Activated CD4-positive, CD25-positive, alpha-beta regulatory T cell (primary cell): ENCODE data around the gene SERPIND1.
A peak's percentile ranks its signal among the peaks of the same experiment; 100 is the strongest.
"Not testable (repeated sequence)": the region's sequence is repeated elsewhere in the genome, so short reads cannot be mapped to it uniquely, and the experiment has no call there.

Experiments used
- DNase-seq, 4 experiments: peaks; one replicate each; lab custom pipeline; 2025; lab: John Stamatoyannopoulos, UW

Gene SERPIND1

GRCh38 chr22:20773793-20774212, at the start of gene SERPIND1:
Gene SERPIND1, plus strand, starts transcription at chr22:20774113. Its CDS starts 5,200 bp downstream, at chr22:20779313.
- no peak for DNase-seq

GRCh38 chr22:20724676-20725454, 49.0 kb upstream of the SERPIND1 start:
- no peak for DNase-seq

GRCh38 chr22:20725987-20726558, 47.8 kb upstream of the SERPIND1 start:
- DNase-seq: no peak

- no peak for DNase-seq
Measured at GRCh38 chr22:20727118-20728015, 46.5 kb upstream of the SERPIND1 start.

- DNase-seq: no peak
Measured at GRCh38 chr22:20728523-20729190, 45.3 kb upstream of the SERPIND1 start.

GRCh38 chr22:20729194-20729593, 44.7 kb upstream of the SERPIND1 start:
- DNase-seq: no peak

GRCh38 chr22:20732431-20732830, 41.5 kb upstream of the SERPIND1 start:
- not testable (repeated sequence) for DNase-seq

- not testable (repeated sequence) for DNase-seq
Measured at GRCh38 chr22:20735356-20736162, 38.4 kb upstream of the SERPIND1 start.

- DNase-seq: not testable (repeated sequence)
Measured at GRCh38 chr22:20736891-20737290, 37.0 kb upstream of the SERPIND1 start.

- no peak for DNase-seq
Measured at GRCh38 chr22:20738394-20739089, 35.4 kb upstream of the SERPIND1 start.

GRCh38 chr22:20740222-20740951, 33.5 kb upstream of the SERPIND1 start:
- DNase-seq: no peak

GRCh38 chr22:20741008-20741633, 32.8 kb upstream of the SERPIND1 start:
- DNase-seq: no peak

- DNase-seq: peak; percentile 6 to 18 (median 11)
Measured at GRCh38 chr22:20741634-20742581, 32.0 kb upstream of the SERPIND1 start.

- no peak for DNase-seq
Measured at GRCh38 chr22:20742764-20743163, 31.1 kb upstream of the SERPIND1 start.

GRCh38 chr22:20744456-20744855, 29.5 kb upstream of the SERPIND1 start:
- DNase-seq: no peak

- no peak for DNase-seq
Measured at GRCh38 chr22:20745119-20745518, 28.8 kb upstream of the SERPIND1 start.

- no peak for DNase-seq
Measured at GRCh38 chr22:20746431-20747189, 27.3 kb upstream of the SERPIND1 start.
